ENCODE results near the gene C3AR1.
"Not testable (repeated sequence)": the region's sequence is repeated elsewhere in the genome, so short reads cannot be mapped to it uniquely, and the experiment has no call there.

The C3AR1 gene

DNA sequence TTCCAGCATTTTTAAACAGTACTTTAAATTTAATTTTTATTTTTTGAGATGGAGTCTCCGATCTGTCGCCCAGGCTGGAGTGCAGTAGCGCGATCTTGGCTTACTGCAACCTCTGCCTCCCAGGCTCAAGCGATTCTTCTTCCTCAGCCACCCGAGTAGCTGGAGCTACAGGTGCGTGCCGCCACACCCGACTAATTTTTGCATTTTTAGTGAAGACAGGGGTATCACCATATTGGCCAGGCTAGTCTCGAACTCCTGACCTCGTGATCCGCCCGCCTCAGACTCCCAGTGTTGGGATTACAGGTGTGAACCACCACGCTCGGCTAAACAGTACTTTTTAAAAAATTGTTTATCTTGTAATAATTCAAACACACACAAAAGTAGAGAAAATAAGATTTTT is 37.9 kb downstream of the C3AR1 start:
- DNase-seq (ENCODE audit: low spot score): no peak

- no peak for DNase-seq (ENCODE audit: low spot score)
Observed at GRCh38 chr12:8027856-8028255, 38.3 kb downstream of the C3AR1 start.

DNA sequence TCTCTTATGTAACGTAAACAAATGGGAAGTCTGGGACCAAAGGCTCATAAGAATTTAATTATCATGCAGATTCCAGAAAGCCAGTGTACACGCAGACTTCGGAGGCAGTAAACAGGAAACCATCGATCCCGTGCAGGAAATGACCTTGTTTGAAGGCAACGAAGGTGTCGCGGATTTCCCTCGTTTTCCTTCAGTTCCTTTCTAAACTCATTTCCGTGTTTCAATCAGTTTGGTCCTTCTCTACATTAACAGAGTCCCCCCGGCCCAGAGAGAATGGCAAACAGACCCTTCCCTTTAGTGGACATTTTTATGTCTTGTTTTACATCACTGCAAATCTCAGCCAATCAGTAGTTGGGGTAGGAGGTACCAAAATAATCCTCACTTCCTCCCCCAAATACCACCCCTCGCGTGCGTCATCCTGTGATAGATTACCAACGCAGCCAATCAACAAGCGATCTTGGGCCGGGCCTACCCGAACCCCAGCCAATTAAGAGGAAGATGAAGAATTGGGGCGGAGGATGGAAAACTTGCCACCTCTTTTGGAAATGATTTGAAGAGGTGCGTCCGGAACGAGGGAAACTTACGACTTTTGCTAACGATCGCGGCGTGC is 39.8 kb downstream of the C3AR1 start:
- peak; percentile 100 for DNase-seq (ENCODE audit: low spot score)

DNA sequence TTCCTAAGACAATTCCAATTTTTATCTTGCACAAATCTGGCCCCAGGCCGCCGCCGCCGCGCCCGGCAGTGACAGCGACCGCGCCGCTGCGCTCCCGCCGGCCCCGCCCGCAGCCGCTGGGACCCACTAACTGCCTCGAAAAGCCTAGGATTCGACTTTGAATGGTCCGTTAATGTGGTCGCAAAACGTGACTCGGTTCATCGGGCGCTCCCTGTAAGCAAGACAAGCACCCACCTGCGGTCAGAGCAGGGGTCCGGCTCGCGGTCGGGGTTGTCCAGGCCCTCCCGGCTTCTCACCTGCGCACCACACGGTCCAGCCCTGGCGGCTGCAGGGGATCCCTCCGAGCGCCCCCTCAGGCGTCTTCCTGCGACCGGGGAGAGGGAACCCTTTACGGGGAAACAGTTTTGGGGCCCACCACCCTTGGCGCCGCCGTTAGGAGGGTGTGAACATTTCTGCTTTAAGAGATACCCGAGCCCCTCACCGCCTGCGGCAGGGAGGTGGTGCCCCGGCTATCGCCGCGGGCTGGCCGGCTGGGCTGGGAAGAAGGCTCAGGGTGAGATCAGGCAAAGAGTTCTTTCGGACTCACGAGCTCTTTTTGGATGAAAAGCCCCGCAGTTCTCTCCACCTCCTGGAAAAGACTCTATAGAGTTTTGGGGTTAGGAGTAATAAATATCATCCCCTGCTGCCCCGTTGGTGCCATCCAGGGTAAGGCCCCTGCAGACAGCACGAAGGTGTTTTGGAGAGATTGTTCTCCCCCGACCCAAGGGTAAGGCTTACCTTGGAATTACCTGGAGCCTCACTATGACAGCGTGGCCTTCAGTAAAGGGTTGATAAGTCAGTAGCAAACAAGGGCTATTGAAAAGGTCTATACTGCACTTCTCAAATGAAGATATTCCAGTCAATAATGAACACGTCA is 47.2 kb downstream of the C3AR1 start:
- DNase-seq (ENCODE audit: low spot score): no peak

DNA sequence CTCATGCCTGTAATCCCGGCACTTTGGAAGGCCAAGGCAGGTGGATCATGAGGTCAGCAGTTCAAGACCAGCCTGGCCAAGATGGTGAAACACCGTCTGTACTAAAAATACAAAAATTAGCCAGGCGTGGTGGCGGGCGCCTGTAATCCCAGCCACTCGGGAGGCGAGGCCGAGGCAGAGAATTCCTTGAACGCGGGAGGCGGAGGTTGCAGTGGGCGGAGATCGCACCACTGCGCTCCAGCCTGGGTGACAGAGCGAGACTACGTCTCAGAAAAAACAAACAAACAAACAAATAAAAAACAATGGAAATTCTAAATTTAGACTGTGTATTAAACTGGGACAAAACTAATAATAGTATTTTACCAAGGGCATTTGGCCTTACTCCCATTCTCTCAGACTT is 47.9 kb downstream of the C3AR1 start:
- not testable (repeated sequence) for DNase-seq (ENCODE audit: low spot score)

- DNase-seq (ENCODE audit: low spot score): no peak
Observed at GRCh38 chr12:8014836-8015235, 51.3 kb downstream of the C3AR1 start.

DNA sequence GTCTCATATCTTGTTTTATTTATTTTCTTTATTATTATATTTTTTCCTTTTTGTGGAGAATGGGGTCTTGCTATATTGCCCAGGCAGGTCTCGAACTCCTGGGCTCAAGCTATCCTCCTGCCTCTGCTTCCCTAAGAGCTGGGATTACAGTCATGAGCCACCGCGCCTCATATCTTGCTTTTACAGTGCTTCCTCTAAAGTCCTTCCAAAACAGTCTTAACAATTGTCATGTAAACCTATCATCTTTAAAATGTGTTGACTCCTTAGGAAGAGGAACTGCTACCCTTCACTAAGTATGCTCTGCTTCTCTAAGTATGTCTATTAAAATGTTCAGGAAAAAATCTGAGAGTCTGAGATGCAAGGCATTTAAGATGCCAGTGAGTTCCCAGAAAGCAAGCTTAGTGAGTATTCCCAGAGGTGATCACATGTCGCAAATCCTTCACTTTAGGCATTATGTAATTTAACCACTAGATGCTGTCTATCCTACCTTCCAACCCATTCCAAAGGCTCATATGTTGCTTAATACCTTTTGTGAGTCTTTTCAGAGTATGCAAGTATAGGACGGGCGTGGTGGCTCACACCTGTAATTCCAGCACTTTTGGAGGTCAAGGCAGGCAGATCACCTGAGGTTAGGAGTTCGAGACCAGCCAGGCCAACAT is 53.4 kb downstream of the C3AR1 start:
- no peak for DNase-seq (ENCODE audit: low spot score)

DNA sequence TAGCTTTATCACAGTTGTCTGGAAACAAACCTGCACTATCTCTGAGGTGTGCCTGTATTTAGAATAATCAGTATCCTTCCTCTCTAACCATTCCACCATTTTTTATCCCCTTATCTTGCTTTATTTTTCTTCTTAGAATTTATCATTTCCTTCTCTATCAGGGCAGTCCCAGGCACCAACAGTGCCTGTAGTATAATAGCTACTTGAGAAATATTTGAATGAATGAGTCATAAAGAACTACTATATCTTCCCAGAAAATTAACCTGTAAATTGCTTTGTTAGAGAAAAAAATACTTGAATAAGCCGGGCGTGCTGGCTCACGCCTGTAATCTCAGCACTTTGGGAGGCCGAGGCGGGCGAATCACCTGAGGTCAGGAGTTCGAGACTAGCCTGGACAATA is 54.8 kb downstream of the C3AR1 start:
- no peak for DNase-seq (ENCODE audit: low spot score)

All from putamen (tissue), 1 donor.